ENCODE measurements around the gene ANAPC5. TPM values are rescaled to one million over a fixed set of nuclear protein-coding genes. Genes with fewer than 3 reads are reported as not detected.

The ANAPC5 gene
- total RNA-seq, 4 donors from 2014 or later: 70.9 to 81.8 (median 75.5) TPM

- peaks cover 25 to 36% (median 33%) of the 10 kb centered on the region in 4 donors for H3K4me1 ChIP-seq
- intact Hi-C loops (cut with DNase I): no loop called here
- H3K27me3 ChIP-seq: no peaks in the 10 kb centered on the region
- peak overlapping the region; percentile 95 to 100 (median 99) for H3K4me3 ChIP-seq
- 8% methylated on average over 8 of the region's 55 CpGs for WGBS
- no peaks in the 10 kb centered on the region for H3K9me3 ChIP-seq
- H3K27ac ChIP-seq (replicated peaks in 1 of 4): peak overlapping the region; percentile 86 to 90 (median 88)
- H3K36me3 ChIP-seq: peaks cover 0 to 17% (median 13%) of the 10 kb centered on the region in 4 donors
- no peak for TF ChIP-seq EP300 (IDR thresholded peaks at IDR 0.05)
- TF ChIP-seq POLR2A (IDR thresholded peaks at IDR 0.05; ENCODE audit: low read depth): no peak
- TF ChIP-seq POLR2AphosphoS5 (IDR thresholded peaks at IDR 0.05): no peak
- TF ChIP-seq CTCF (IDR thresholded peaks at IDR 0.05): no peak
- DNase-seq (ENCODE audit: extremely low spot score): no peak
Measured at GRCh38 chr12:121295746-121296617, 56.2 kb downstream of the ANAPC5 start.

GRCh38 chr12:121295116-121295745 lies 57.0 kb downstream of the ANAPC5 start:
- Histone ChIP-seq H3K27ac (replicated peaks in 1 of 4) (peak overlapping the region in 2 of 4 donors; percentile 86 to 90), H3K9me3 (no peaks in the 10 kb centered on the region), H3K36me3 (peaks cover 0 to 19% (median 15%) of the 10 kb centered on the region in 4 donors), H3K4me3 (peak overlapping the region; percentile 95 to 100 (median 99)), H3K4me1 (peaks cover 25 to 36% (median 33%) of the 10 kb centered on the region in 4 donors), H3K27me3 (no peaks in the 10 kb centered on the region)
- no peak for DNase-seq (ENCODE audit: extremely low spot score)
- WGBS: 54% methylated on average over 7 of the region's 7 CpGs
- no peak for TF ChIP-seq CTCF (IDR thresholded peaks at IDR 0.05)
- TF ChIP-seq POLR2A (IDR thresholded peaks at IDR 0.05; ENCODE audit: low read depth): no peak
- intact Hi-C loops (cut with DNase I): no loop called here

- Histone ChIP-seq H3K27ac (replicated peaks in 1 of 4) (no peak overlapping the region), H3K27me3 (no peaks in the 10 kb centered on the region), H3K9me3 (no peaks in the 10 kb centered on the region), H3K36me3 (peaks cover 0 to 19% (median 15%) of the 10 kb centered on the region in 4 donors), H3K4me1 (peaks cover 25 to 45% (median 42%) of the 10 kb centered on the region in 4 donors), H3K4me3 (no peak overlapping the region)
- intact Hi-C loops (cut with DNase I): no loop called here
- no peak for DNase-seq (ENCODE audit: extremely low spot score)
- no peak for TF ChIP-seq POLR2A (IDR thresholded peaks at IDR 0.05; ENCODE audit: low read depth)
- no peak for TF ChIP-seq EP300 (IDR thresholded peaks at IDR 0.05)
- no peak for TF ChIP-seq CTCF (IDR thresholded peaks at IDR 0.05)
- no peak for TF ChIP-seq POLR2AphosphoS5 (IDR thresholded peaks at IDR 0.05)
- 98% methylated on average over 2 of the region's 10 CpGs for WGBS
Measured at GRCh38 chr12:121294151-121294889, 57.9 kb downstream of the ANAPC5 start.

GRCh38 chr12:121293603-121294002 lies 58.6 kb downstream of the ANAPC5 start:
- peaks cover 30 to 52% (median 48%) of the 10 kb centered on the region in 4 donors for H3K4me1 ChIP-seq
- no peaks in the 10 kb centered on the region for H3K27me3 ChIP-seq
- no peak overlapping the region for H3K4me3 ChIP-seq
- intact Hi-C loops (cut with DNase I): no loop called here
- H3K36me3 ChIP-seq: peaks cover 0 to 19% (median 15%) of the 10 kb centered on the region in 4 donors
- 88% methylated on average over 4 of the region's 4 CpGs for WGBS
- no peaks in the 10 kb centered on the region for H3K9me3 ChIP-seq
- no peak overlapping the region for H3K27ac ChIP-seq (replicated peaks in 1 of 4)
- no peak for TF ChIP-seq POLR2AphosphoS5 (IDR thresholded peaks at IDR 0.05)
- no peak for TF ChIP-seq CTCF (IDR thresholded peaks at IDR 0.05)
- no peak for TF ChIP-seq POLR2A (IDR thresholded peaks at IDR 0.05; ENCODE audit: low read depth)
- no peak for TF ChIP-seq EP300 (IDR thresholded peaks at IDR 0.05)
- no peak for DNase-seq (ENCODE audit: extremely low spot score)

All from esophagus muscularis mucosa (tissue), 4 donors.